IPS-18c (cell line): ENCODE measurements around the gene MAST4.

Experiments used
- H3K4me3 ChIP-seq: 2 replicates; pipeline ENCODE4 v1.7.0; 2013; ENCODE audit warnings: low read depth, mild to moderate bottlenecking, low read length, moderate library complexity; ENCODE audit not compliant: insufficient read depth
- H3K9me3 ChIP-seq: one replicate; pipeline ENCODE4 v1.6.1; 2013; ENCODE audit warnings: mild to moderate bottlenecking, low read length, moderate library complexity; ENCODE audit not compliant: control insufficient read depth, insufficient read depth

Gene MAST4

DNA sequence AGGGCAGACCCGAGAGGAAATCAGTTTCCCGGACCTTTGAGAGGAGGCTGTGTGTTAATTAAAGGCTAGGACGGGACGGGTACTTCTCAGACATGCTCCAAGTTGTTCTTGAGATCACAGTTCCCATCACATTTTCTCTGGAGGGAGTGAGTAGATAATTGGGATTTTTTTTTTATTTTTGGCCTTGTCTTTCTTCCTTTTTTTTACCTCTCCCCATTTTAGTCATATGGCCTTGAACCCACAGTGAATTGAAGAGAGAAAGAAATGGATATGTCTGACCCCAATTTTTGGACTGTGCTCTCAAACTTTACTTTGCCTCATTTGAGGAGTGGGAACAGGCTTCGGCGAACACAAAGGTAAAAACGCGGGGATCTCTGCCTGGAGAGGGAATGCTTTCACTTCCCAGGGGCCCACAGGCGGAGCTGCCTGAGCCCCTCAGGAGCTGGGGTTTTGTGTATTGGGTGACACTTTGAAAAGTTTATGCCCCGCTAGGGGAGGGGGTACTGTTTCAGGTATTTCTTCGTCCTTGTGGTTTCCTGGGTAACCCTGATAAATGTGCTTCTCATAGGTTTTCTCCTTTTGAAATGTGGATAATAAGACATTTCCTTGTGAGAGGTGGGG is 408.6 kb downstream of the MAST4 start:
- Histone ChIP-seq H3K4me3 (peak overlapping the region; percentile 55), H3K9me3 (no peaks in the 10 kb centered on the region)

DNA sequence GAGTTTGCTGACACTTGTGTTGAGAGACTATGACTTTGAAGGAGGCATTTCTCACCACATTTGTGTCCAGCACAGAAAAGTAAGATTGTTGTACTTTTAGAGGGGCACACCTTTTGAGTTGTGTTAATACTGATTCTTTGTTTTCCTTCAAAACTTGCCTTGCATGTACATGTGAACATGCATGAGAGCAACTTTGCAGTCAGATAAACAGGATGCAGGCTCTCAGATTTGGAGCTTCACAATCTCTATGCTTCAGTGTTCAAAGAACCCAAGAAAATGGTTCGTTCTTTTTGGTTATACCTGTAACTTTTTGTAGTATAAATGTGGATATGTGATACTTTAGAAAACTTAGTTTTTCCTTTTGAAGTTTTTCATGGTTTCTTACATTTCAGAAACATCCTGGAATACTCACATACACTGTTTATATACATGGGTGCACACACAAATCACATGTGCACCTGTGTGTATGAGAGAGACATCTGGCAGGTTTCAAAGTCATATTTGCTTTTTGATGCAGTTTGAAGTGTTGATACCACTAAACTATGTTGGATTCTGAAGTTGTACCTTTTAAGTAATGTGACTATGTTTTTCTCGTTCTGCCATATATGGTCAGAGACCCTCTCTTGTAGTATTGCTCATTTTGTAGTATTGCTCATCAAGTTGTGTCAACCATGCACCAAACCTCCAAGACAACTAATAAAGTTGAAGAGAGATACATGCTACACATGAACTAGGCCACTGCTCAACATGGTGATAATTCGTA is 409.7 kb downstream of the MAST4 start:
- Histone ChIP-seq H3K4me3 (no peak overlapping the region), H3K9me3 (no peaks in the 10 kb centered on the region)

DNA sequence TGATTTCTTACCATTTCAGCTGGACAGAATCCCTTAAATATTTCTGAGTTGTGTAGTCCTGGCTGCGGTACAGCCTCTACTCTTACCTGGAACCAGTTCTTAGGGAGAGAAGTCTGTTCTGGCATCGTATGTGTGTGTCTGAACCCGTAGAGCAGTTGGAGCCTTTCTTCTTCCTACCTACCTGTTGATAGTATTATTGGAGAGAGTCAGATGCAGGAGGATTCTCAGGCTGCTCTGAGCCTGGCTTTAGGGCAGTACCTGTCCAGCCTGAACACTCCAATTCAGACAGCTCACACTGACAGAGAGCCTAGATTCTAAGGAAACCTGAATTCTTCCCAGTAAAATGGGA is 410.3 kb downstream of the MAST4 start:
- H3K4me3 ChIP-seq: no peak overlapping the region
- H3K9me3 ChIP-seq: no peaks in the 10 kb centered on the region

GRCh38 chr5:67009028-67009427 is 412.8 kb downstream of the MAST4 start:
- H3K4me3 ChIP-seq: no peak overlapping the region
- H3K9me3 ChIP-seq: no peaks in the 10 kb centered on the region

- Histone ChIP-seq H3K4me3 (no peak overlapping the region), H3K9me3 (no peaks in the 10 kb centered on the region)
These were observed 414.7 kb downstream of the MAST4 start for GRCh38 chr5:67010684-67011409.

DNA sequence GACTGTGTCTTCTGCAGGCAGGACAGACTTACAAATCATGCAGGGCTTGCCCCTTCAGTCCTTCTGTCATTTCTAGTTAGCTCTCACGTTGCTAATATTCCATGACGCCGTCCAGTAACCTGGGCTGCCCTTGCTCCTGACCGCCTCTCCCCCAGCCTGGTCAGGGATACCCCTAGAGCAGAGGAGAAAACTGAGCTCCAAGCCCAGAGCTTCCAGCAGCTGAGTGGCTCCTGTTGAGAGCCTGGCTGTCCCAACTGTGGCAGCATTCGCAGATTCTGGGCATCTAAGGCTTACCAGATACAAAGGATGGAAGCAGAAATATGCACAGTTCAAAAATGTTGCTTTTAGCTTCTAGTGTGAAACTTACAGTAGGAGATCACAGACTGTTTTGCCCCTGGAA is 415.2 kb downstream of the MAST4 start:
- H3K4me3 ChIP-seq: no peak overlapping the region

DNA sequence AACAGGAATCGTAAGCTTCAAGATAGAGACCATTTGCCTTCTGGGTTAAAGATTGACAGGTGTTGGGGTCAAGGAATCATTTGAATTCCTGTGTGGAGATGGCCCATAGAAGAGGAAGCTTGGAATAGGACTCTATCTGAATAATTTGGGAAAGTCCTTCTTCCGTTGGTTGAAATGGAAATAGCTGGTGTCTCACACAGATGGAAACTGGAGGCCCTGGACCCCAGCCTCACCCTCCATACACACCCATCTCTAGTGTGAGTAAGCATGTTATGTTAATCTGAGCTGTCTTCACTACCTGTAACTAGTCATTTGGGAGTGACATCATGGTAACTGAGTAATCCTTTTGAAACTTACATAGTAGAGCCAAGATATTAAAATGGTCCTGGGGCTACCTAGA is 416.0 kb downstream of the MAST4 start:
- no peak overlapping the region for H3K4me3 ChIP-seq
- no peaks in the 10 kb centered on the region for H3K9me3 ChIP-seq

More for the DNA sequence above, 415.2 kb downstream of the MAST4 start:
- no peaks in the 10 kb centered on the region for H3K9me3 ChIP-seq

DNA sequence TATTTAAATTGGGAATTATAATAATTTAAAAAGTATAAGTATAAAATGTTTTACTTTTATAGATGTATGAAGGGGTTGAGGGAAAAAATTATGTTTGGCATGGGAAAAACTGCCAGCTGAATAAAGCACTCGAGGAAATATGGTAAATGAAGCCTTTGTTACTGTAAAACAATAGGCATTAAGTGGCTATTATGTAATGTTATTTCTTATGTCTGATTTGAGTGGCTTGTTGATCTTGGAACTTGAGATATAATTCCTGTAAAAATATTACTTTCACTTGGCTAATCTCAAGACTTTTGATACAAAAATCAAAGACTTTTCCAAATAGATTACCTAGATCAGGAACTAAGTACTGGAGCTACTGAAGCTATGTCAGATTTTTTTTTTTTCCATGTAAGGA is 417.5 kb downstream of the MAST4 start:
- H3K9me3 ChIP-seq: no peaks in the 10 kb centered on the region

DNA sequence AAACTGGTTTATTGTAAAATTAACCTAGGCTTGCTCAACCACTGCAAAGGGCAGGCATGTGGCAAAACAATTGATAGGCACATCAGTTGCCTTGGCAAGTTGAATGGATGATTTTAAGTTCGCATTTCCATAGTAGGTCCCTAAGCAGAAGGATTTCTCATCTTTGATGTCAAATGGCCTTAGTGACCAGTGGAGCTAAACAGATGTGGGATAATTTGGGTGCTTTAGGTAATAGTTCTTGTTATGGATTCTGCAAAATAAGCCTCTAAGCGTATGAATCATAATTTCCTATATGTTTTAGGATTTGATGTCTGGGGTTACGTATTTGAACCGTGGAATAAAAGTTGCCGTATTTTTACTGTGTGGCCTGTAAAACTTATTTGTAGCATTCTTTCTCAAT is 418.0 kb downstream of the MAST4 start:
- no peaks in the 10 kb centered on the region for H3K9me3 ChIP-seq

More for the DNA sequence above, 417.5 kb downstream of the MAST4 start:
- no peak overlapping the region for H3K4me3 ChIP-seq

GRCh38 chr5:67014957-67015400 is 418.8 kb downstream of the MAST4 start:
- Histone ChIP-seq H3K9me3 (no peaks in the 10 kb centered on the region), H3K4me3 (no peak overlapping the region)

More for the DNA sequence above, 418.0 kb downstream of the MAST4 start:
- no peak overlapping the region for H3K4me3 ChIP-seq

GRCh38 chr5:67015541-67016191 is 419.5 kb downstream of the MAST4 start:
- Histone ChIP-seq H3K4me3 (no peak overlapping the region), H3K9me3 (no peaks in the 10 kb centered on the region)

GRCh38 chr5:67019065-67019845 is 423.1 kb downstream of the MAST4 start:
- Histone ChIP-seq H3K9me3 (no peaks in the 10 kb centered on the region), H3K4me3 (no peak overlapping the region)

DNA sequence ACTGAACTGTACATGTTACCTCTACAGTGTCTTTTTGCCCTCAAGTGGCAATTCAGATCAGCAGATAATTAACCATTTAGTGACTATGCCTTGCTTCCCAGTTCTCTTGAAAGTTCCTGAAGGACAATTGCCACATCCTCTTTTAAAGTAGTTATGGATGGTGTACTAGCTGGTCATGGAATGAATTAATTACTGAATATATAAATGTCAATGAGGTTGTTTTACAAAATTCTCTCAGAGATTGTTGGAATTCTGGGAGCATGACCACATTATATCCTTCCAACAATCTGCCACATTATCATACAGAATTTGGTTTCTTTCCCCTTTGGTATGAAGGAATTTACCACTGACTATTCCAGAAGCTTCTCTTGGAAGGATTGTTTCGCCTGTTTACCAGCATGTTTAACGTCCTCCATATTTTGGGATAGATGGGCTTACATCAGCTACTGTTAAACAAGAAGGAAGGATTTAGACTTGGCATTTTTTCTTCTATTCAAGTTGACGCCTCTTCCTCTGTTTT is 424.0 kb downstream of the MAST4 start:
- H3K4me3 ChIP-seq: no peak overlapping the region

DNA sequence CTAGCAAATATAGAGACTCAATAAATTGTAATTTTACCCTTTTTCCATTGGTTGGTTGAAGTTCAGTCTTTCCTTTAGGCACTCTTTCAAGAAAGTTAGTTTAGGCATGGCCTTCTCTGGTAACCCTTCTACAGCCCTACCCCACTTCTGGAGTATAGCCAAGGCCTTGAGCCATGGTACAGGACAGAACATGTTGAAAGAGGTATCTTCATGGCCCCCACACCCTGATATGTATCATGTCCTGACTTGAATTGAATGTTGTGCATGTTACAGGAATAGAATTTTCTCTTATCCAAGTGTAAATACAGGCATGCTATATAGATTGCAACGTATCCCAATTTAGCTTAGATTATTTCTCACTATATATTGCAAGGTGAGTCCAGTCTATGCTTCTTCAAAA is 424.8 kb downstream of the MAST4 start:
- no peak overlapping the region for H3K4me3 ChIP-seq
- H3K9me3 ChIP-seq: no peaks in the 10 kb centered on the region

More for the DNA sequence above, 424.0 kb downstream of the MAST4 start:
- H3K9me3 ChIP-seq: no peaks in the 10 kb centered on the region

GRCh38 chr5:67021521-67021920 is 425.3 kb downstream of the MAST4 start:
- no peak overlapping the region for H3K4me3 ChIP-seq
- H3K9me3 ChIP-seq: no peaks in the 10 kb centered on the region

DNA sequence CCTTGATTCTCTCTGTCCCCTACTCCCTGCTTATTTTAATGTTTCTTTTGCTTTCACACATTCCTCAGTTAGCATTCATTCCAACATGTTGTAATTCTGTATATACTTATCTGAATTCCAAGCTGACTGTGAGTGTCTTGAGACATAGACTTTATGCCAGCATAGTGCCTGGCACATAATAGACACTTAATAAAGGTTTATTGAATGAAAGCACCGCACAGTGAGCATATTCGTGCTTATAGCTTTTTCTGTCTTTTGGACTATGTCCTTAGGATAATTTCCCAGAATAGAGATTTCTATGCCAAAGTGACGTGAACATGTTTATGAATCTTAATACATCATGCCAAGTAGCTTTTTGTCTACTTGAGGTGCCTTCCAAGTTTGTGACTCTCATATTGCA is 425.8 kb downstream of the MAST4 start:
- no peaks in the 10 kb centered on the region for H3K9me3 ChIP-seq
- no peak overlapping the region for H3K4me3 ChIP-seq

GRCh38 chr5:67025457-67025856 is 429.3 kb downstream of the MAST4 start:
- H3K9me3 ChIP-seq: no peaks in the 10 kb centered on the region

More at GRCh38 chr5:67025457-67025856, 429.3 kb downstream of the MAST4 start:
- H3K4me3 ChIP-seq: no peak overlapping the region
